H9 (cell line): Measurements from ENCODE around the gene FGD5. TPM values are rescaled to one million over a fixed set of nuclear protein-coding genes. Genes with fewer than 3 reads are reported as not detected.

Experiments
- DNase-seq: peaks from one replicate; pipeline ENCODE4 v3.0.0-alpha.2; 2017
- H2AFZ ChIP-seq: one replicate; pipeline ENCODE4 v1.6.1; 2013; ENCODE audit warnings: mild to moderate bottlenecking, low read length, control low read depth, moderate library complexity
- H2AK5ac ChIP-seq: 2 replicates; pipeline ENCODE4 v1.6.1; 2013; ENCODE audit warnings: low read length, control low read depth, mixed read lengths; ENCODE audit not compliant: insufficient read length
- H2BK120ac ChIP-seq: one replicate; pipeline ENCODE4 v1.6.1; 2013; ENCODE audit warnings: low read depth, mild to moderate bottlenecking, low read length, control low read depth, inconsistent platforms; ENCODE audit not compliant: poor library complexity, severe bottlenecking
- H2BK12ac ChIP-seq: 2 replicates; pipeline ENCODE4 v1.6.1; 2013; ENCODE audit warnings: low read length, control low read depth, mixed read lengths, low read depth; ENCODE audit not compliant: insufficient read length
- H2BK15ac ChIP-seq: 2 replicates; pipeline ENCODE4 v1.6.1; 2013; ENCODE audit warnings: low read depth, low read length, control low read depth
- H2BK20ac ChIP-seq: one replicate; pipeline ENCODE4 v1.6.1; 2013; ENCODE audit warnings: low read depth, mild to moderate bottlenecking, low read length, control low read depth, inconsistent platforms; ENCODE audit not compliant: poor library complexity, severe bottlenecking
- H2BK5ac ChIP-seq: 2 replicates; pipeline ENCODE4 v1.6.1; 2013; ENCODE audit warnings: low read length, control low read depth, mixed read lengths; ENCODE audit not compliant: insufficient read length
- H3K14ac ChIP-seq: 2 replicates; pipeline ENCODE4 v1.6.1; 2013; ENCODE audit warnings: low read length, control low read depth; ENCODE audit not compliant: insufficient read depth
- H3K18ac ChIP-seq: 2 replicates; pipeline ENCODE4 v1.6.1; 2013; ENCODE audit warnings: low read depth, mild to moderate bottlenecking, mixed read lengths, low read length, control low read depth; ENCODE audit not compliant: insufficient read length
- H3K23ac ChIP-seq: 2 replicates; pipeline ENCODE4 v1.6.1; 2013; ENCODE audit warnings: low read length, control low read depth, mixed read lengths, low read depth; ENCODE audit not compliant: insufficient read length
- H3K23me2 ChIP-seq: 2 replicates; pipeline ENCODE4 v1.6.1; 2013; ENCODE audit warnings: low read depth, mild to moderate bottlenecking, mixed read lengths, low read length, control low read depth; ENCODE audit not compliant: insufficient read length, poor library complexity, severe bottlenecking
- H3K27ac ChIP-seq: 2 replicates; pipeline ENCODE4 v1.5.1; 2013; ENCODE audit warnings: low read length, control low read depth, mixed read lengths, low read depth; ENCODE audit not compliant: insufficient read length
- H3K27me3 ChIP-seq: 2 replicates; pipeline ENCODE4 v1.6.1; 2013; ENCODE audit warnings: low read length, control low read depth, inconsistent platforms; ENCODE audit not compliant: insufficient read depth
- H3K4ac ChIP-seq: 2 replicates; pipeline ENCODE4 v1.6.1; 2013; ENCODE audit warnings: low read depth, mild to moderate bottlenecking, control low read depth, inconsistent platforms, low read length, moderate library complexity
- H3K4me1 ChIP-seq: 2 replicates; pipeline ENCODE4 v1.6.1; 2013; ENCODE audit warnings: low read length, control low read depth, inconsistent platforms; ENCODE audit not compliant: insufficient read depth
- H3K4me2 ChIP-seq: 2 replicates; pipeline ENCODE4 v1.6.1; 2013; ENCODE audit warnings: low read length, control low read depth, mixed read lengths; ENCODE audit not compliant: insufficient read length, insufficient read depth
- H3K56ac ChIP-seq: 2 replicates; pipeline ENCODE4 v1.6.1; 2013; ENCODE audit warnings: low read depth, mild to moderate bottlenecking, mixed read lengths, low read length, control low read depth; ENCODE audit not compliant: insufficient read length
- H3K79me1 ChIP-seq: 2 replicates; pipeline ENCODE4 v1.6.1; 2013; ENCODE audit warnings: low read depth, mild to moderate bottlenecking, moderate library complexity, low read length, control low read depth, inconsistent platforms; ENCODE audit not compliant: insufficient read depth, poor library complexity, severe bottlenecking
- H3K79me2 ChIP-seq: 2 replicates; pipeline ENCODE4 v1.6.1; 2013; ENCODE audit warnings: low read length, control low read depth, inconsistent platforms; ENCODE audit not compliant: insufficient read depth
- H3K9ac ChIP-seq: 2 replicates; pipeline ENCODE4 v1.6.1; 2013; ENCODE audit warnings: low read length, control low read depth, mixed read lengths; ENCODE audit not compliant: insufficient read length; ENCODE audit errors: extremely low read depth
- H3K9me3 ChIP-seq: one replicate; pipeline ENCODE4 v1.6.1; 2013; ENCODE audit warnings: low read depth, low read length, inconsistent platforms; ENCODE audit not compliant: control insufficient read depth
- H3T11ph ChIP-seq: one replicate; pipeline ENCODE4 v1.6.1; 2013; ENCODE audit warnings: mild to moderate bottlenecking, low read length, control low read depth, inconsistent platforms
- H4K20me1 ChIP-seq: one replicate; pipeline ENCODE4 v1.6.1; 2013; ENCODE audit not compliant: control insufficient read depth, insufficient read length, insufficient read depth
- H4K5ac ChIP-seq: 2 replicates; pipeline ENCODE4 v1.6.1; 2013; ENCODE audit warnings: low read depth, mild to moderate bottlenecking, mixed read lengths, low read length, control low read depth; ENCODE audit not compliant: insufficient read length
- H4K8ac ChIP-seq: replicated peaks from 2 replicates; pipeline ENCODE4 v1.6.1; 2013; ENCODE audit warnings: low read length, control low read depth, mixed read lengths, low read depth; ENCODE audit not compliant: insufficient read length
- H4K91ac ChIP-seq: 2 replicates; pipeline ENCODE4 v1.6.1; 2013; ENCODE audit warnings: low read depth, mild to moderate bottlenecking, moderate library complexity, mixed read lengths, low read length, control low read depth; ENCODE audit not compliant: insufficient read length
- H3K27ac Mint-ChIP-seq, 3 experiments: 2 replicates in 2 of 3; 3 replicates in 1 of 3; pipeline ENCODE4 v1.8.0; 2020 to 2021; ENCODE audit warnings: mixed read lengths in 3 of 3, mild to moderate bottlenecking in 1 of 3, moderate library complexity in 1 of 3
- H3K27me3 Mint-ChIP-seq: 2 replicates; pipeline ENCODE4 v1.8.0; 2021; ENCODE audit warnings: low read depth, mild to moderate bottlenecking, moderate library complexity, mixed read lengths
- H3K36me3 Mint-ChIP-seq, 3 experiments: 2 replicates in 2 of 3; 3 replicates in 1 of 3; pipeline ENCODE4 v1.8.0; 2020 to 2021; ENCODE audit warnings: low read depth in 3 of 3, mixed read lengths in 3 of 3; ENCODE audit not compliant: insufficient read depth in 1 of 3
- H3K4me1 Mint-ChIP-seq, 2 experiments: 2 replicates each; pipeline ENCODE4 v1.8.0; 2020; ENCODE audit warnings: mixed read lengths in 2 of 2
- H3K4me3 Mint-ChIP-seq, 2 experiments: 2 replicates in 1 of 2; 3 replicates in 1 of 2; pipeline ENCODE4 v1.8.0; 2020 to 2021; ENCODE audit warnings: mild to moderate bottlenecking in 2 of 2, mixed read lengths in 2 of 2, moderate library complexity in 1 of 2
- H3K9me3 Mint-ChIP-seq, 2 experiments: 2 replicates in 1 of 2; 3 replicates in 1 of 2; pipeline ENCODE4 v1.8.0; 2020; ENCODE audit warnings: mild to moderate bottlenecking in 2 of 2, mixed read lengths in 2 of 2, moderate library complexity in 1 of 2
- CTCF ChIP-seq: fragments of 200-600 bp; sonication (generic); conservative IDR thresholded peaks from 3 replicates; pipeline ENCODE4 v1.8.0; 2021; ENCODE audit warnings: antibody characterized with exemption, mild to moderate bottlenecking
- WGBS: extraction: QIAGEN DNeasy Blood & Tissue Kit; methylation state at CpG from one replicate; pipeline ENCODE4 v1.1.7; 2013; ENCODE audit warnings: missing lambda C conversion rate, low lambda C conversion rate, mixed read lengths; ENCODE audit not compliant: insufficient read length; ENCODE audit errors: extremely low coverage; 5-methylcytosine and 5-hydroxymethylcytosine counted together
- total RNA-seq: library from RNA; stranded (reverse); gene quantifications from 2 replicates; pipeline ENCODE4 v1.2.1, GENCODE V29; 2021

The FGD5 gene
- total RNA-seq, 1 experiment from 2014 or later: 7.8 TPM

GRCh38 chr3:14875411-14876175, 56.8 kb downstream of the FGD5 start:
- Mint-ChIP-seq H3K4me1 (peaks cover 16 to 19% of the 10 kb centered on the region in 2 experiments), H3K27me3 (peaks cover 3% of the 10 kb centered on the region; the same call in 1 of the 2 replicates), H3K4me3 (no peak overlapping the region), H3K27ac (peak overlapping the region; percentile 34 to 69 (median 47); a peak in 4 of 7 replicates), H3K9me3 (no peaks in the 10 kb centered on the region), H3K36me3 (no peaks in the 10 kb centered on the region; a peak in 1 of 7 replicates)
- no peak overlapping the region for H3K56ac ChIP-seq
- H3K27me3 ChIP-seq: no peaks in the 10 kb centered on the region
- H2BK120ac ChIP-seq: no peak overlapping the region
- H3K79me2 ChIP-seq: no peaks in the 10 kb centered on the region
- WGBS: no CpG with 5 or more reads among the region's 8 CpGs
- H4K8ac ChIP-seq: no peak overlapping the region
- DNase-seq: no peak
- no peak overlapping the region for H2BK20ac ChIP-seq
- TF ChIP-seq CTCF: no peak
- H3K4ac ChIP-seq: no peak overlapping the region
- H3K14ac ChIP-seq: no peak overlapping the region; the same call in 1 of the 2 replicates
- no peak overlapping the region for H4K5ac ChIP-seq
- peaks cover 4% of the 10 kb centered on the region; the same call in 1 of the 2 replicates for H3K4me1 ChIP-seq
- no peak overlapping the region for H3K9ac ChIP-seq
- no peaks in the 10 kb centered on the region for H4K20me1 ChIP-seq
- no peak overlapping the region for H3K4me2 ChIP-seq
- no peak overlapping the region for H2BK12ac ChIP-seq
- no peak overlapping the region for H3K23ac ChIP-seq
- H2AFZ ChIP-seq: no peak overlapping the region
- H2BK5ac ChIP-seq: no peak overlapping the region
- H3K9me3 ChIP-seq: no peaks in the 10 kb centered on the region
- no peak overlapping the region for H3K18ac ChIP-seq
- H3T11ph ChIP-seq: no peak overlapping the region
- no peak overlapping the region for H2BK15ac ChIP-seq
- H3K27ac ChIP-seq: no peak overlapping the region
- no peaks in the 10 kb centered on the region for H3K23me2 ChIP-seq
- H2AK5ac ChIP-seq: no peak overlapping the region
- H3K79me1 ChIP-seq: no peaks in the 10 kb centered on the region
- no peak overlapping the region for H4K91ac ChIP-seq
